Epithelial cell of alveolus of lung (primary cell): ENCODE results near the gene IQCC. TPM values are rescaled to one million over a fixed set of nuclear protein-coding genes. Genes with fewer than 3 reads are reported as not detected.

ENCODE experiments used
- total RNA-seq: library from RNA; depleted of rRNA; stranded (reverse); fragments of >200 nt; gene quantifications from 2 replicates; pipeline ENCODE4 v1.2.1, GENCODE V29; 2015

IQCC gene
- 3.2 and 4.6 TPM in 2 replicates for total RNA-seq

GRCh38 chr1:32205401-32206370 is at the start of gene IQCC:
Gene IQCC (plus strand): TSS chr1:32205671. CDS start chr1:32205682, 11 bp downstream.

GRCh38 chr1:32179443-32180185 is 25.9 kb upstream of the IQCC start, which contains the start of gene TXLNA:
Gene TXLNA (plus strand): TSS chr1:32179675. CDS start chr1:32180346, 671 bp downstream.

GRCh38 chr1:32200226-32201010 is 5.1 kb upstream of the IQCC start, which contains the start of gene CCDC28B:
Gene CCDC28B (plus strand): TSS chr1:32200595. CDS start chr1:32201936, 1,341 bp downstream.

DNA sequence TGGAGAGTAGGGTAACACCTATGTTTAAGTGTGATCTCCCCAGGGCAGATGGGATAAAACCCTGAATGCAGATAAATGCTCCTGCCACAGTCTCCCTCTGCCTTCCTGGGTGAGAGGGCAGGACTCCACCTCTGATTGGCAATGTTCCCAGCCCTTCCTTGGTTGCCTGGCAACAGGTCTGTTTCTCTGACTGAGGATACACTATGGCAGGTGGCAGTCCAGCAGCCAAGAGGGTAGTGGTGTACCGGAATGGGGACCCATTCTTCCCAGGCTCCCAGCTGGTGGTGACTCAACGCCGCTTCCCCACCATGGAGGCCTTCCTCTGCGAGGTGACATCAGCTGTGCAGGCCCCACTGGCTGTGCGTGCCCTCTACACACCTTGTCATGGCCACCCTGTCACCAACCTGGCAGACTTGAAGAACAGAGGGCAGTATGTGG is 3.4 kb downstream of the IQCC start, which contains the start of gene DCDC2B:
DCDC2B (plus strand) TSS at position 199 of the 438 bp plus-strand sequence; CDS start at position 204, 5 bp downstream.

DNA sequence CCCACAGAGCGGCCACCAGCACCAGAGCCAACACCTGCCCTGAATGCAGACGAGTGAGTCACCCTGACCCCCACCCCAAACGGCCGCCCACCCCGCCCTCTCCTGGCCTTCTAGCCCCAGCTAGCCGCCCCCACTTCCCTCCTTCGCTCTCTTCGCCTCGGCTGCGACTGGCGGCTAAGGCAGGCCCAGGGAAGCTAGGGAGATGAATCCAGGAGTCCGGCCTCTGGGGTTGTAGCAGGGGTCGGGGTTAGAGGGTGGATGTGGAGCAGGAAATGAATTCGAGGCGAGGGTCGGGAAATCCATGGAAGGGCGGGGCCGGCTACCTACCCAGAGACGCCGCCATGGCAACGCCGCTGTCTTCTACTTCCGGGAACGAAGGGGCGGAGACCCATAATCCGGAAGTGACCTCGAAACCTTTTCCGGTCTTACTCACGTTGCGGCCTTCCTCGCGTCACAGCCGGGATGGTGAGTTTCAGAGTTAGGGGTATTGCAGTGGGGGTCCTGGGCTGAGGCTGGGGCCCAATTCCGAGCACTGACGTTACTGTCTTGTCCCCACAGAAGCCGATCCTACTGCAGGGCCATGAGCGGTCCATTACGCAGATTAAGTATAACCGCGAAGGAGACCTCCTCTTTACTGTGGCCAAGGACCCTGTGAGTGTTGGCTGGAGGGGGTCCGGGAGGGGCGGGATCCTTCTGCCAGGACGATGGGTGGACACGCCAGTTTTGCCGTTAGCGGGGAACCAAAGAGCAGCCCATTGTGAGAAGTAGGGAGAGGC is 16.7 kb downstream of the IQCC start, which contains the start of the genes EIF3I and TMEM234:
EIF3I (plus strand) TSS at position 428 of the 776 bp plus-strand sequence; CDS start at position 463, 35 bp downstream.
TMEM234 (minus strand) TSS at position 374 of the 776 bp plus-strand sequence; CDS start at position 343, 31 bp downstream.

GRCh38 chr1:32246888-32247273 is 41.4 kb downstream of the IQCC start, which contains the start of gene FAM167B:
Gene FAM167B (plus strand): TSS chr1:32247222. CDS start chr1:32247422, 200 bp downstream.

GRCh38 chr1:32250893-32251716 is 45.6 kb downstream of the IQCC start, which contains the start of gene LCK:
Gene LCK (plus strand): TSS chr1:32251265. CDS start chr1:32274330, 23,065 bp downstream.

Other genes with a start within 250 kb of the IQCC start
- gene KHDRBS1, start 191.8 kb upstream of the IQCC start, total RNA-seq, result 95.3 and 161 TPM in 2 replicates
- gene TMEM39B, start 132.7 kb upstream of the IQCC start, total RNA-seq, result 7.0 and 10.5 TPM in 2 replicates
- gene KPNA6, start 97.6 kb upstream of the IQCC start, total RNA-seq, result 40.6 and 41.0 TPM in 2 replicates
- gene TXLNA, start 26.0 kb upstream of the IQCC start, total RNA-seq, result 54.1 and 56.9 TPM in 2 replicates
- gene CCDC28B, start 5.1 kb upstream of the IQCC start, total RNA-seq, result 23.9 and 24.6 TPM in 2 replicates
- gene DCDC2B, start 3.4 kb downstream of the IQCC start, total RNA-seq, result not detected in 2 replicates
- gene TMEM234, start 16.7 kb downstream of the IQCC start, total RNA-seq, result 12.4 and 20.0 TPM in 2 replicates
- 255 and 401 TPM in 2 replicates for gene EIF3I, start 16.7 kb downstream of the IQCC start, total RNA-seq
- 0.40 TPM in 1 of 2 replicates, not detected in the other for gene FAM167B, start 41.6 kb downstream of the IQCC start, total RNA-seq
- 0.65 TPM in 1 of 2 replicates, not detected in the other for gene LCK, start 45.6 kb downstream of the IQCC start, total RNA-seq
- 66.1 and 120 TPM in 2 replicates for gene HDAC1, start 86.4 kb downstream of the IQCC start, total RNA-seq
- gene MARCKSL1, start 130.6 kb downstream of the IQCC start, total RNA-seq, result 121 and 127 TPM in 2 replicates
- 1.2 and 3.1 TPM in 2 replicates for gene FAM229A, start 156.8 kb downstream of the IQCC start, total RNA-seq
- not detected in 2 replicates for gene TSSK3, start 156.9 kb downstream of the IQCC start, total RNA-seq
- 53.8 and 59.6 TPM in 2 replicates for gene BSDC1, start 188.8 kb downstream of the IQCC start, total RNA-seq